HK-2 (cell line): ENCODE measurements around the gene NLE1.
"Not testable (repeated sequence)": the region's sequence is repeated elsewhere in the genome, so short reads cannot be mapped to it uniquely, and the experiment has no call there.

Experiments
- DNase-seq: peaks from one replicate; pipeline ENCODE4 v3.0.0-alpha.2; 2018; ENCODE audit not compliant: unreplicated experiment

NLE1 gene

DNA sequence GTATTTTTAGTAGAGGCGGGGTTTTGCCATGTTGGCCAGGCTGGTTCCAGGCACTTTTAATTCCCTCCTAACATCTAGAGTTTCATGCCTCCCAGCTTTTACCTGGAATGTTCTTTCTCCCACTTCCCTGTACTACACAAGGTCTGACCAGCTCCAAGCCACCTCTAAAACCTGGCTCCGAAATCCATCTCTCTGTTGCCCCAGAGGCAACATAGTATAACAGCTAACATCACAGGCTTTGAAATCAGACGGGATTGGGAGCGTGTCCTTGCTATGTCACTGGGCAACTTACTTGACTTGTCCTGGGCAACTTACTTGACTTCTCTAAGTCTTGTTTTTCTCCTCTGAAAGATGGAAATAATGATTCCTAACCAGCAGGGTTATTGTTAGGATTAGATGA lies 20.7 kb upstream of the NLE1 start:
- DNase-seq, result no peak

DNA sequence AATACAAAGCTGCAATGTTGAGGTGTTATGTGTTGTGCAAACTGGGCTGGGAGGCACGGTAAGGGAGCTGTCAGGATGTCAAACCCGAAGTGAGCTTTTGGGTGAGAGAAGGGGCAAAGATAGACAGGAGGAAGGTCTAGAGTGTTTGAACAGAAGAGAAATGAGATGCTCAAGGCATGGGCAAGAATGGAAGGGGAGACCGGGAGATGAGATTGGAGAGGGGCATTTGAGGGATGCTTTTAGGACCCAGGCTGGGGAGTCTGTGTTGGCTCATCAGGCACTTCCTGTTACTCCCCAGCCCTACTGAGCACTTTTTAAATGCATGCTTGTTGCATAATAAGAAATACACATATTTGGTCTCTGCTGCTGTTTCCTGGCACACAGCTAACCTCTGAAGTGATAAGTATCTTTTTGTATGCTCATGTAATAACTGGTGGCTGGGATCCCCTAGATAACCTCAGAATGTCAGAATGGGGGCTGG lies 19.2 kb upstream of the NLE1 start:
- DNase-seq, result no peak

DNA sequence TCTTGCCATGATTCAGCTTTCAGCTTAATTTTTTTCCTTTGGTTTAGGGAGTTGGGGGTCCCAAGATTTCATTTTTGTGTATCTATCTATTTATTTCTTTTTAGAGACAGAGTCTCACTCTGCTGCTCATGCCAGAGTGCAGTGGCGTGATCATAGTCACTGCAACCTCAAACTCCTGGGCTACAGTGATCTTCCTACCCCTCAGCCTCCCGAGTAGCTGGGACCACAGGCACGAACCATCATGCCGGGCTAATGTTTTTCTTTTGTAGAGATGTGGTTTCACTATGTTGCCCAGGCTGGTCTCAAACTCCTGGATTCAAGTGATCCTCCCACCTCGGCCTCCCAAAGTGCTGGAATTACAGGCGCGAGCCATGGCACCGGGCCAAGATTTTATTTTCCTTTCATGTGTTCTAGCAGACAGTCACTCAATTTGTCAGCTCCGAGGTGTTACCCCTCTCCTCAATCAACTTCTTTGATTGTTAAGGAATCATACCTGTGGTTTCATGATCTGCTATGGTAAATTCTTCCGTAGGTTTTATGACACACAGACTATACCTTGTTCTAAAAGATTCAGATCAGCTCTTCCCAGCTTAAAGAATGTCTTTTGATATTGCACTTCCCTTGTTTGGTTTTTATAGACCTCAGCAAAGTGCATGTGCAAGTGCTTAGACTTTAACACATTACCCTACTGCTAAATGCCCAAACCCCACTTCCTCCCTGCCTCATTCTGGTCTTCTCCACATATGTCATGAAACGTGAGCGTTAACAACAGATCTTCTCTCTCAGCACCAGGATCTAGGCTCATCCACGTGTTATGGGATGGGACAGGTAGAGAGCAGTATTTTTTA lies 18.5 kb upstream of the NLE1 start:
- no peak for DNase-seq

DNA sequence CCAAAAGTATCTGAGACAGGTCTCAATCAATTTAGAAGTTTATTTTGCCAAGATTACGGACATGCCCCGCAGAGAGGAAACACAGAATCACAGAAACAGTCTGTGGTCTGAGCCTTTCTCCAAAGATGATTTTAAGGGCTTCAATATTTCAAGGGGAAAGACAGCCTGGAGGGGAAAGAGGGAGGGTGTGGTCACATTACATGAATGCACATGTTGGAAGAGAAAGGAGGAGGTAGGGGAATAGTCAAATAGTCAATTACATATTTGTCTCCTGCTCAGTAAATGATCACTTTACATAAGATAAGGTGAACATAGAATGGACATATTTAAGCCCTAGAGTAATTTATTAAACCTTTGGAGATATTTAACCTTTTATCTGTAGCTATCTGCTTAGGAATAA lies 17.8 kb upstream of the NLE1 start:
- DNase-seq, result no peak

DNA sequence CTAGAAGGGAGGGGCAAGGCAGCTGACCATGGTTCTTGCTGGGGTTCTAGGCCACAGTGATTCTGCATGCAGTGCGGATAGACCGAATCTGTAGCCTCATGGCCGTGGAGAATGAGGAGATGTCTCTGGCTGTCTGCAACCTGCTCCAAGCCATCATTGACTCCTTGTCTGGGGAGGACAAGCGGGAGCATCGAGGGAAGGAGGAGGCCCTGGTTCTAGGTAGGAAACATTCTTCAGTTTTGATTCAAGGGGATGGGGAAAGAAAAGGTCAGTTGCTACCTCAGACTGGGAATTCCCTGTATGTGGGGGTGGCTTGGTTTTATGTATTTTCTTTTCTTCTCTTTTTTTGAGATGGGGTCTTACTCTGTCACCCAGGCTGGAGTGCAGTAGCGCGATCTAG lies 13.1 kb upstream of the NLE1 start:
- DNase-seq, result no peak

DNA sequence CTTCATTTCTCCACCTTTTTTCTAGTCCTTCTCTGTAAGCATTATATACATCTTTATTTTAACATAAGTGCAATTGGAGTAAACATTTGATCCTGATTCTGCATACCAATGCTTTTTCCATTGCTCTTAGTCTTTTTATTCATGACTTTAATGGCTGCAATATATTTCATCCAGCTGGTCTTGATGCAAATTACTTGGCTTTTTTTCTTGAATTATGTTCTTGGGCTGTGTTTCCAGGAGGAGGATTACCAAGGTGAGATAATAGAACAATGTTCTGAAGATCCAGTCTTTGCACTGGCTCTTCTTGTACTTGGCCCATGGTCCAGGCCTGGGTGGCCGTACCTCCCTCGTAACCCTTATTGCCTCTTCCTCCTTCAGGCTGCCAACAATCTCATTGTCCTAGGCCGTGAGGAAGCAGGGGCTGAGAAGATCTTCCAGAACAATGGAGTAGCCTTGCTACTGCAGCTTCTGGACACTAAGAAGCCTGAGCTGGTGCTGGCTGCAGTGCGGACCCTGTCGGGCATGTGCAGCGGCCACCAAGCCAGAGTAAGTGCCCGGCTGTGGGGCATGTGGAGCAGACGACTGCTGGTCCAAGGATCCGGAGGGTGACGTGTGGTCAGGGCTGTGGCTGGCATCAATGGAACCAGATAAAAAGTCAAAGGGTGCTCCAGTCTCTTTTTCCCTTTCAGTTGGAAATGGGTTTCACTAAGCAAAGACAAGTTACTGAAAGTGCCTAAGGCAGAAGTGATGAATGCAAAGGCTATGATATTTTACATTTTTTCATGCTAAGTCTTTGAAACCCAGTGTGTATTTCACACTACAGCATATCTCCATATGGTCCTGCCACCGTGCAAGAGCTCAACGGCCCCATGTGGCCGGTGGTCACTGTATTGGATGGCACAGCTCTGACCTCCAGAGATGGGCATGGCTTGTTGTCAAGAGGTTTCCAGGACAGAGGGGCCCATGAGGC lies 12.4 kb upstream of the NLE1 start:
- DNase-seq, result no peak

DNA sequence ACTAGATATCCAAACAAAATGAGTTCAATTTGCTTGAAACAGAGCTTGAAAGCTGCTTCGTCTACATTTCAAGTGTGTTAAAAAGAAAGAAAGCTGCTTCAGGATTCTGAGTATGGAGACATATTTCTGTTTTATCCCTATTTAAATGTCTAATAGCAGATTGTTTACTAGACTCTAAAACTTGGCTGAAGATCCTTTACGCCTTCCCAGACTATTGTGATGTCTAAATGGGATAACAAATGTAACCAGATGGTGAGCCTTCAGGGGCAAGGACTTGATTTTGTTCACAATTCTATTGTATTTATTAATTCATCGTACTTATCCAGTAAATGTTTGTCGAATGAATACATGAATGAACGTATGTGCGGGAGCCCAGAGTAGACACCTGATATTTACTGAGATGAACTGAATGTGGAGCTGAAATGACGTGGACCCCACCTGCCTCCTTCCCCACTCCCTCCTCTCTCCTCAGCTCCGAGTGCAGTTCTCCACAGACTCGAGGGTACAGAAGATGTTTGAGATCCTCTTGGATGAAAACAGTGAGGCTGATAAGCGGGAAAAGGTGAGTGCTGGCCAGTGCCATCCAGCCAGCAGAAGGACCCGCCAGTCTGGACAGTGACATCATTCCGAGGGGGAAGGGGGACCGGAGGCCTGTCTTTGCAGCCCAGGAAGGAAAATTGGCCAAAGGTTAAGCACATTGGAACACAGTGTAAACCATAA lies 10.5 kb upstream of the NLE1 start:
- no peak for DNase-seq

DNA sequence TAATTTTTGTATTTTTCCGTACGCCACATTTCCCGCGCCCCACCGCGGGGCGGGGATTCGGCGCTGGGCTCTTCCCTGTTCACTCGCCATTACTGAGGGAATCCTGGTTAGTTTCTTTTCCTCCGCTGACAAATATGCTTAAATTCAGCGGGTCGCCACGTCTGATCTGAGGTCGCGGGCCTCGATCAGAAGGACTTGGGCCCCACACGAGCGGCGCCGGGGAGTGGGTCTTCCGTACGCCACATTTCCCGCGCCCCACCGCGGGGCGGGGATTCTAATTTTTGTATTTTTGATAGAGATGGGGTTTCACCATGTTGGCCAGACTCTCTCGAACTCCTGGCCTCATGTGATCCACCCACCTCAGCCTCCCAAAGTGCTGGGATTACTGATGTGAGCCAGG lies 9.0 kb upstream of the NLE1 start:
- not testable (repeated sequence) for DNase-seq

DNA sequence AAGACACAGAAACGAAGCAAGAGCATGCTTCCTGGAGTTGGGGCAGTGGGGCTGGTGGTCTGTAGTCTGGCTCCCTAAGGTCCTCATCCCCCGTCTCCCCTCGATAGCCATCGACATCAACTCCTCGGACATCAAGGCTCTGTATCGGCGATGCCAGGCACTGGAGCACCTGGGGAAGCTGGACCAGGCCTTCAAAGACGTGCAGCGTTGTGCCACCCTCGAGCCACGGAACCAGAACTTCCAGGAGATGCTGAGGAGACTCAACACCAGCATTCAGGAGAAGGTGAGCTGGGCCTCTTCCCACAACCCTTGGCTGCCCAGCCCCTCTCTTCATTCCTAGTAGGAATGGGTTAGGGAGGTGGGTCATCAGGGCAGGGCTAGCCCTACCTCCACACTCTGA lies 7.8 kb upstream of the NLE1 start:
- no peak for DNase-seq

DNA sequence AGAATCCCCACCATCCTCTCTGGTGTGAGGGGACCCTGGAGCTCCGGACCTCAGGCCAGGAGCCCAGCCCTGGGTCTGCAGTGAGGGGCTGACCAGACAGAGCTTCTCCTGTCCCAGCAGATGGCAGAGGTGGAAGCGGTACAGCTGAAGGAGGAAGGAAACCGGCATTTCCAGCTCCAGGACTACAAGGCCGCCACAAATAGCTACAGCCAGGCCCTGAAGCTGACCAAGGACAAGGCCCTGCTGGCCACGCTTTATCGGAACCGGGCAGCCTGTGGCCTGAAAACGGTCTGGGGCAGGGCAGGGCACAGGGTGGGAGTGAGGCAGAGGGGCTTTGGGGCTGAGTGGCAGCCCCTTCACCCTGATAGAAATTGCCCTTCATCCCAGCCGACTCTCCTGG lies 6.0 kb upstream of the NLE1 start:
- DNase-seq, result no peak

DNA sequence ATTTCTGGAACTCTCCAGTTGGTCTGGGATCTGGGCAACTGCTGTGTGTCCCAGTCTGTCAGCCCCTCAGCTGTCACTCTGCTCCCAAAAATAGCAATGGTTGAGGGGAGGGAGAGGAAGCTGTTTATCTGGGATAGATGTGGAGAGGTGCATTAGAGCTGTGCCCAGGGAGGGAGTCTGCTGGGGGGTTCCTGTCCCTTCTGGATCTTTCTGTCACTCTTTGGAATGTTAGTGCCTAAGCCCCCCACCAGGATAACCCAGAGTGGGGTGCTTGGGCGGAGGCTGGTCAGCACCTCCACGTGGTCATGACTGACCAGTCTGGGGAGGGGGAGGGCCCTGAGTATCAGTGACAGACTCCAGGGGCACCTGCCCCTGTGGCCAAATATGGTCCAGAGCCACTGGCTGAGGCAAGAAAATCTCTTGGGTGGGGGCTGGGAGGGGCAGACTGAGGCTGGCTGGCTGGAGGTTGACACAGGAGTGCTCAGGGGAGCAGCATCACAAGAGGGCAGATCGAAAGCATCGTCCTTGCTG lies 5.3 kb upstream of the NLE1 start, which contains the start of gene UNC45B:
UNC45B (plus strand) TSS at position 443 of the 531 bp plus-strand sequence. CDS start 447 bp downstream, outside the sequence.
- DNase-seq, result no peak

DNA sequence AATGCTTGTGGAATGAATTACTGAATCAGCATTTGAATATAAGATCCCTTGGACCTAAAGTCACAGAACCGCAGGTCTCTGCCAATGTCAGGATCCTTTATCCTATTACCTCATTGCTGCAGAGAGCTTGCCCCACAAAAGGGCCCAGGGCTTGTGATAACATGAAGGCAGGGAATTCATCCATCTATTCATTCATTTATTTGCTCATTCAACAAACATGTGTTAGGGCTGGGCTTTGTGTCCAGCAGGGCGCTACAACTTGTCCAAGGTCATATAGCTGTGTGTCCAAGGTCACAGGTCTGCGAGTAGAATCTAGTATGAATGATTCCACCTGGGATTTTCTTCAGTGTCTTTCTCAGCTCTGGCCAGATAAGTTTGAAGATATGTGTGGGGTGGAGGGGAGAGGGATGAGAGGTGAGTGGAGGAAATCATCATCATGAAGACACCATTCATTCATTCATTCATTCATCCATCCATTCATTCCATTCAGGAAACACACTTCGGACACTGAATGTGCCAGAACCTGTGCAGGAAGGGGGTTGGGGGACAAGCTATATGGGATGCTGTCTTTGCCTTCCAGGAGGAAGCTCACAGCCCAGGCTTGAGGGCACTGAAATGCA lies 4.2 kb upstream of the NLE1 start:
- no peak for DNase-seq

DNA sequence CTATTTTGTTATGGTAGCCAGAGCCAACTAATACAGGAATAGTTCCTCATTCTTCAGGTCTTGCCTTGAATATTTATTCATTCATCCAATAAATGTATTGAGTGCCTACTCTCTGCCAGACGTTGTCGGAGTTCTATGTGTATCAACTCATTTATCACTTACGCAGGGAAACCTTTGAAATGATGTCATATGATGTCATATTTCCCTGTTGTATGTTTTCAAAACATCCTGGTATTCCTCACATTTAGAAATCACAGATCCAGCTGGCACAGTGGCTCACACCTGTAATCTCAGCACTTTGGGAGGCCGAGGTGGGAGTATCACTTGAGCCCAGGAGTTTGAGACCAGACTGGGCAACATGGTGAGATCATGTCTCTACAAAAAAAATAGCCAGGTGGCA lies 2.7 kb upstream of the NLE1 start:
- no peak for DNase-seq

DNA sequence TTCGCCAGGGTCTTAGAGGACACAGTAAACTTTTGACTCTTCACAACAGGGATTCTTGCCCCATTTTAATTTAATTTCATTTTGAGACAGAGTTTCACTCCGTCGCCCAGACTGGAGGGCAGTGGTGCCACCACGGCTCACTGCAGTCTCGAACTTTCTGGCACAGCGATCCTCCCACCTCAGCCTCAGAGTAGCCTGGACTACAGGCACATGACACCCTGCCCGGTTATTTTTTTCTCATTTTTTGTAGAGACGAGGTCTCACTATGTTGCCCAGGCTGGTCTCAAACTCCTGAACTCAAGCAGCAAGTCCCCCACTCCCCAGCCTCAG lies 329 bp upstream of the NLE1 start:
- DNase-seq, result no peak

DNA sequence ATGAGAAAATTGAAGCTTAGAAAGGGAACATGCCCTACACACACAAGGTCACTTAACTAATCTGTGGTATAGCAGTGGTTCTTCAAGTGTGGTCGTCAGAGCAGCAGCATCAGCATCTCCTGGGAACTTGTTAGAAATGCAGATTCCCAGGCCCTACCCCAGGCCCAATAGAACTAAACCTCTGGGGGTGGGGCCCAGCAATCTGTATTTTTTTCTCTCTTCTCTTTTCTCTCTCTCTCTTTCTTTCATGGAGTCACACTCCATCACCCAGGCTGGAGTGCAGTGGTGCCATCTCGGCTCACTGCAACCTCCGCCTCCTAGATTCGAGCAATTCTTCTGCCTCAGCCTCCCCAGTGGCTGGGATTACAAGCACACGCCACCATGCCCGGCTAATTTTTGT lies 3.9 kb downstream of the NLE1 start:
- no peak for DNase-seq

DNA sequence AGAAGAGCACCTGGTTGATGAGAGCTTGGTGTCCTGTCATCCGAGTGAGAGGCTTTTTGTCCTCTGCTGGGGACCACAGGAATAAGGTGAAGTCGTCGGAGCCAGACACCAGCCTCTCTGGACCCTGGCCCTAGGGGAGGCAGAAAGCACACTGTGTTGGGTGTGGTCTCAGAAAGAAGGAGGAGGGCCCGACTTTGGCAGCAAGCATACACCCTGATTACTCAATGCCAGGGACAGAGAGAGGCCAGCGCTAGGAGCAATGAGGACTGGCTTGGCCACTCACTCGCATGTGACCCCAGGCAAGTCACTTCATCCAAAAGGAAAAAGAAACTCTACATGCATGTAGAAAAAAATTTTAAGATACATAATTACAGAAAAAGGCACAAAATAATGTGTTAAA lies 6.8 kb downstream of the NLE1 start:
- DNase-seq, result no peak

DNA sequence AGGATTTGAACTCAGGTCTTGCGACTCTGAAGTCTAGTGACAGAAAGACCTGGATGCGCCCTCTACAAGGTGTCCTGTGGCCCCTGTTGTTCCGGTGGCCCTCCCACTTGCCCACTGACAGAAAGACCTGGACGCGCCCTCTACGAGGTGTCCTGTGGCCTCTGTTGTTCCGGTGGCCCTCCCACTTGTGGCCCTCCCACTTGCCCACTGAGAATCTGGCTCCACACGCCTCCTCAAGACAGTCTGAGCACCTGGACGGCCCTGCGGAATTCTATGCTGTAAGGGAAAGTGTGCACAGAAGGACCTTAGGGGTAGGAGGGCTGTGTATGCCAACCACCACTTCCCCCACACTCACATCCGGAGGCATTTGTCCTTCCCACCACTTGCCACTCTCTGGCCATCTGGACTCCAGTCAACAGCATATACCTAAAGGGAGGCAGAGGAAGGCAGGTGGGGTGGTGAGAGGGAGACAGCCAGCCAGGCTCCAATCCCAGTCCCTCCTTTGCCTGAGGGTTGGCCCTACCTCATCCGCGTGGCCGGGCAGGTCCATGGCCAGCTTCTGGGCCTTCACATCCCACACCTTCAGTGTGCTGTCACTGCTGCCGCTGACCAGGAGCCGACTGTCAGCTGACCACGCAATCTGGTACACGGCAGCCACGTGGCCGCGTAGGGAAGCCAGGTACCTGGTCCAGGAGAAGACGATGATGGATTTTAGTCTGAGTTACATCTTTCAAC lies 9.1 kb downstream of the NLE1 start:
- DNase-seq, result no peak

DNA sequence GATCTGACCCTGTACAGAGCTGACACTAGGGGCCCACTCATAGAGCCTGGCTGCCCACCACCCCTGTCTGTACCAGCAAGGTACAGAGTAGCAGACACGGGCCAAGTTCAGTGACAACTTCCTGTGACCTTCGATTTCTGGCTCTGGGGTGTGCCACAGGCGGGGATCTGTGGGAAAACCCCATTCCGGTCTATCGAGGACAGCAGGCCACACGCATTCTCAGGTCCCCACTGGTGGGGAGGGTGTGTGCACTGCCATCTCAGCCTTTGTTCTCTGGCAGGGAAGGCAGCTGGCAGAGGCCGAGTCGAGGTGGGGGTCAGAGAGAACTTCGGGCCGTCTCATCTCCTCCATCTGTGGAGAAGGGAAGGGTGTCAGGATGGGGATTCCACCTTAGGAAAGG lies 10.0 kb downstream of the NLE1 start:
- no peak for DNase-seq

DNA sequence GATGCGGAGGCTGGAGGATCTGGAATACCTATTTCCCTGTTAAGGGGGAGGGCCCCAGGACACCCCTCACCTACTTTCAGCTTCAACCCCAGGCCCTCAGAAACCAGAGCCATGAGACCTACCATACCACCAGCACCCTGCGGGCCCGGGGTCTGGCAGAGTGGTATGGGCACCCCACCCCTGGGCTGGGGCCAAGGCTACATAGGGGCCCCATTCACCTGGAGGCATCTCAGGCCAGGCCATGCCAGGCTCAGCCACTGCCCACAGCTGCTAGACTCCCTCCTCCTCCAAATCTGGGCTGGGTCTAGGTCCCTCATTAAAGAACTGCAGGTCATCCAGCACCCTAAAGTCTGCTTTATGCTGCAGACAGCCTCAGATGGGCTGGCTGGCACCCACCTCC lies 11.7 kb downstream of the NLE1 start:
- no peak for DNase-seq

DNA sequence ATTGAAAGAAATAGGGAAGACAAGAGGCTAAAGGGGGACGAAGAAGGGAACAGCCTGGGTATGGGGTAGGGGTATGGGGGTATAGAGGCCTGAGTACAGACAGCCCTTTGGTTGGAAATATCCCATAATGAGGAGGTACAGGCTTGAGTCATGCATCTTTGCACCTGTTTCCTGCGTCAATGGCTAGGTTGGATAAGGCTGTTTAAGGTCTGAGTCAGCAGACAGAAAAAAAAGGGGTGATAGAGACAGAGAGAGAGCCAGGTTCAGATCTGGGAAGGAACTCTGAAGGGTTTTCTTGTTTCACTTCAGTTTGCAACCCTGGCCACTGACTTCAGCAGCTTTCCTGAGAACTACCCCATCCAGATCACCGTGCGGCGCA lies 12.1 kb downstream of the NLE1 start:
- DNase-seq, result no peak
